HG02763 (cell line): ENCODE measurements around the gene ROBO3.

Experiments used
- ATAC-seq: cut with Tn5 transposase; IDR thresholded peaks from one replicate; pipeline ENCODE4 v1.9.1; 2021; ENCODE audit warnings: mild to moderate bottlenecking, moderate library complexity; ENCODE audit not compliant: unreplicated experiment

ROBO3 gene

DNA sequence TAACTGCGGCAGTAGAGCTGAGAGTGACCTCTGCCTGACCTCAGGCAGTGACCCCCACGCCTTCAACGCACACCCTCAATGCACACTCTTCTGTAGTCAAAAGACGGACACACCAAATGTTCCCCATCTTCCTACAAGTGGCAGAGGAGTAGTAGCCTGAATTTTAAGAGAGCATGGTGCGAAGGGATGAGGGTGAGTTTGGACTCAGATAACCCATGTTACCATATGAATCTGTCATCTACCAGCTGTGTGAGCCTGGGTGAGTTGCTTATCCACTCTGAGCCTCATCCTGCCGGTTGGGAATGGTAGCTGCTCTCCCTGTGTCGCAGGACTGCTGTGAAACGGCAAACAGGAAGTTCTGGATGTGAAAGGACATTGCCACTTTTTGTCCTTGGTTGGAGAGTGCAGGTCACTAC is 20.6 kb upstream of the ROBO3 start:
- no peak for ATAC-seq

DNA sequence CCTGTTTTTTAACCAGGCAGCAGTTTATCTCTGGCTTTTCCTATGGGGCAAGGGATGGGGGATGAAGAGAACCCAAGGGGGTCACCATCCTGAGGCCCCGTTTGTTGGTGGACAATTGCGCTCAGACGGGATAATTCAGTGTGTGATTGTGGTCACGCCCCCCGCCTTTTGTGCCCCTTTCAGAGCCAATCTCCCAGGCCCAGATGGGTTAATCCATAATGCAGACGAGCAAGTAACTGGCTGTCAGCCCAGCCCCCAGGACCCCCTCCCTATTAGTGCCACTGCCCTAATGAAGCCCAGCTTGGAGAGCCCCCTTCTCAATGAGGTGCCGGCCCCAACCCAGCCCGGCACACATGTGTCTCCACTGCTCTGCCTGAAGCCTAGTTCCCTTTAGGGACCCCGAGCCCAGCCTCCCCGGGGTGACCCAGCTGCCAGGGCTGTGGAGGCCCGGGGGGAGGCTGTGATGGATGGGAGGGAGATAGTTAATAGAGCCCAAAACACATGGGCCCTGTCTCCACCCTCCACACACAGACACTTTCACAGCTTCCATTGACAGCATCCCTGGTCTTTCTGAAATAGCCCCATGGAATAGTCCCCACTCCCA is 19.1 kb upstream of the ROBO3 start:
- no peak for ATAC-seq

DNA sequence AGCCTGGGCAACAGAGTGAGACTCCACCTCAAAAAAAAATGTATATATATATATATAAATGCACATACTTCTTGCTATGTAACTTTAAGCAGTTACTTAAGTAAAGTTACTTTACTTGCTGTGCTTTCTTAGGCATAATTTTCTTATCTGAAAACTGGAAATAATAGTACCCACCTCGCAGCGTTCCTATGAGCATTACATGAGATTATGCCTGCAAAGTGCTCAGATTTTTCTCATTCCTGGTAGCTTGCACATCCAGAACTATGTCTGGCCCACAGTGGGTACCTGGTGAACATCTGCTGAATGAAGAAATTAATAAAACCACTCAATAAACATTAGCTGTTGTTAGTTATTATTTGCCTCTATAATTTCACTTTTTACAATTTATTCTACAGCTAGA is 6.1 kb upstream of the ROBO3 start:
- no peak for ATAC-seq

DNA sequence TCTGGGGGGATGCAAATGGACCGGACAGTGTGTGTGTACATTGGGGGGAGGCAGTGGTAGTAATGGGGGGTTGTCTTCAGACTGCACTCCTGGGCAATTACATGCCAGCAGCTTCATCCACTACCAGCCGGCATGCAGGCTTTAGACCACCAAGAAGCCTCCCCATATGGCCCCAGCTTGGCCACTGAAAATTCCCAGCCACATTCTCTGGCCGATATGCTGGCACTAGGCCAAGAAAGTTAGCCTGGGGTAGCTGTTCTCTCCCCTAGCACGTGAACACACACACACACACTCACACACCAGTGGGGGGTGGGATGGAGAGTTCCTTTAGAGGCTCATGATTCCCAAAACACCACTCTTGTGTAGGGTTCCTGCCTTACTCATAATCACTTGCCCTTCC is 3.6 kb upstream of the ROBO3 start:
- no peak for ATAC-seq

DNA sequence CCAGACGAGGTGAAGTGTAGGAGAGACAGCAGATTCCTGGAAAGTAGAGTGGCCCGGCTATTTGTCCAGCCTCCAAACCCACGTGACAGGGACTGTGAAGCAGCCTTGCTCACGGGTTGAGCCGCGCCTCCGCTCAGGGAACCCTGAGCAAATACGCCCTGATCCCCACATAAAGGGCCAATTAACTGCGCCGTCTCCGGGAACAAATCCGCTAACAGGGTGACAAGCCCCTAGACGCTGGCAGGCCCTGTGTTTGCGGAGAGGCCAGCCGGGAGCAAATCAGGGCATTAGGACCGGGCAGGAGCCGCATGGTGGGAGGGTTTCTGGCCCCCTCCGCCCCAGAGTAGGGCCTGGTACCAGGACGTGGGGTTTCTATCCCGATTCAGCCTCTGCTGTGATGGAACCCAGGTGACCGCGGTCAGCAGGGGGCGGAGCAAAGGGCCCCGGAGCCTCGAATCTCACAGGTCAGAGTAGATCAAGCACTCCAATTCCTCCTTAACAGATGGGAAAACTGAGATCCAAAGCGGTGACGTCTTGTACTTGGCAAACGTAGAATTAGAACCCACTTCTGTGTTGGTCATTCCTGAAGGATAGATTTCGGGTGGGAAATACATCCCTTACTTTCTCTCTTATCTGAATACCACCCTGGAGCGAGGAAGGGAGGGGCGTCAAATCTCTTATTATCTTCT is 2.0 kb upstream of the ROBO3 start:
- no peak for ATAC-seq

DNA sequence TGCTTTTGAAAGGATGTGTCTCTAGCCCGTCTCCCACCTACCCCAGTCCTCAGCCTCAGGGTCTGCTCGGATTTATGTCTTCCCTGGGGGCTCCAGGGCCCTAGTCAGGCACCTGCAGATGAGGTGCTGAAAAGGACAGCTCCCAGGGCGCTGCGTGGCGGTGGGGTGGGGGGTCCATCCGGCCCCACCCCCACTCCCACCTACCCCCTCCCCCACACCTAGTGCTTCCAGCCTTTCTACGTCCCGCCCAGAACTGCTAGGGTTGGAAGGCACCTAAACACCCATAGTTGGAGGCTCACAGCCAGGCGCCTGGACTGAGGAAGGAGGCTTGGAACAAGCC is 1.4 kb upstream of the ROBO3 start:
- ATAC-seq: no peak

DNA sequence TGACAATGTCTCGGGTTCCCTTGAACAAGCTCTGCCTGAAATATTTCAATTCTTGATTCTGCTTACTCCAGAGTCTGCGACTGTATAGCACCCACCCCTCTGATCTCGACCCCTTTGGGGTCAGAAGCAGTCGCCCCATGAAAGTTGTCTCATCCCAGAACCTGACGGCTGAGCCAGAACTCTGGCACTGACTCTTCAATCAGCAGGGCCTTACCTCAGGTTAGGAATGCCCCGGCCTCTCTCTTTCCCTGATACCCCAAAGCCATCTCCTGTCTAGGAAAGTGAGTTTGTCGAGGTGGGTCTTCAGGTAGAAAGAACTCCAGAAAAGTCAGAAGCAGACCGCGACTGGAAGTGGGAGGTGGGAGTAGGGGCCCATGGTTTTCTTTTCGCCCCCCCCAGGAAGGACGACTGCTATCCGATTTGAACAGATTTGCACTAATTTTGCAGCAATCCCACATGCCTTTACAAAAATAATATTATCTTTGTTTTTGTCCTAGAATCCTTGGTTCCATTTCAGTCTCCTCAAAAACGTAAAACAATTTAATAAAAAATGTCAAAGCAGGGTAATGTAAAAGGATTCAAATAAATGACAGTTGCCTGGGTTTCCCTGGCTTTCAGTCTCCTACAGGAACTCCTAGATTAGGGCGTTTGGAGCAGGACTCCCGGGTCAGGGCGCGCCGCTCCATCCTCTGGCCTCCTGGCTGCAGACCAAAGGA is 898 bp upstream of the ROBO3 start:
- ATAC-seq: no peak

DNA sequence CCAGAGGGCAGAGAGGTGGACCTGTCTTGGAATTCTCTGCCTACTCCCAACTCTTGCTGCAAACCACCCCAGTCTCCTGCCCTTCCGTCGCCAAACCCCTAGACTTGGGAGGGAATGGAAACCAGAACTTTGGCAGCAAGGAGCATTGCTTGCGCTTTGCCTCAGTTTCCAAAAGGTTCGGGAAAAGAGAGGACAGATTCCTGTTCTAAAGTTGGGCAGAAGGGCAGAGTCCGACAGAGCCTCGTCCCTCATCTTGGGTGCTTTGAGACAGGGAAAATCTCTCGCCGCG is 396 bp upstream of the ROBO3 start:
- no peak for ATAC-seq

DNA sequence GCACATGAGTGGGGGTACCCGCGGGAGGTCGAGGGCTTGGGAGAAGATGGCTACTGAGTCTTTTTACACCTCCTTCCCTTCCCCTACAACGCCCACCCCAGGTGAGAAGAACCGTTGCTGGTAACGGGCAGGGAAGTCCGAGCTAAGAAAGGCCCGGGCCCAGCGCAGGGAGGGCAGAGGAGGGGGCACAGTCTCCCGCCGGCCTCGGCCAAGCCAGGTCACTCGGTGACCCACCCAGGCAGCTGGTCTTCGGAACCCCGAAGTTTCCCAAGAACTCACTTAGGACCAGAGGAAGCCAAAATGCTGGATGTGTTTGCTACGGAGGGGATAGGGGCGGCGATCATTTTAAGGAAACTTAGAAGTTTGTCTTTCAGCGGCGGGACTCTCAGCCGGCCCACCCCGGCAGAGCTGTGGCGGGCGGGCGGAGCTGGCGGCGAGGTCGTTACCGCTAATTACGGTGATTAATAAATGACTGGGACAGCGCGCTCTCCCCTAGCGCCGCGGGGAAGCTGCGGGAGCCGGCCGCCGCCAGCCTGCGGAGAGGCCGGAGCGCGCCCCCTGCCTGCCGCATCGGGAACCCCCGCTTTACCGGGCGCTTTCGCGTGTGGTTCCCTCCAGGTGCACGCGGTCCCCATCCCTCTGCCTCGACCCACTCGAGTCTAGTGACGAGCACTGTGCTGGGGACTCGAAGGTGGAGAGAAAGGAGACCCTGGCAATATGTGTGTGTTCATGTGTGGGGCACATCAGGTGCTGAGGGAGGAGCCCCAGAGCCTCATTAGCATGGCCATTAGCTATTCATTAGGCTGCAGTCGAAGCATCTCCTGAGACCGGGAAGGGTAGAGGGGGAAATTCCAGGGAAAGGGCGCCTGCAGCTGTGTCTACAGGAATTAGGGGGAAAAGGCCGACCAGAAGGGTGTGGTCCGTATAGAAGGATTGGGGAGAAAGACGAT is 945 bp downstream of the ROBO3 start:
- no peak for ATAC-seq

DNA sequence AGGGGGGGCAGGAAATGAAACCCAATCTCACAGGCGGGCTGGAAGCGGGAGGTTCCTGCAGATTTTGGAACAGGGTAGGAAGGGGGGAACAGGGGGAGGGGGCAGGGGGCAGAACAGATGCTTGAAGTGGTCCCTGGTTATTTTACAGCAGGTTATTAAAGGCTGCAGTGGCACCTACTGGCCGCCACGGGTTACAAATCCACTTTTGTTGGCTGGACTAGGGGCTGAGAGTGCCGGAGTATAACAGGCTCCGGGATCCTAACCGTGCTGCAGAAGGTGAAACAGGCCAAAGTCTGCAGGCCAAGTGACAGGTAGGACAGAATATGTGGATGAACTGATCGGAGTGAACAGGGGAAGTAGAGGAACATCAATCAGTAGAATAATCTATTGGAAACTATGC is 2.5 kb downstream of the ROBO3 start:
- no peak for ATAC-seq

DNA sequence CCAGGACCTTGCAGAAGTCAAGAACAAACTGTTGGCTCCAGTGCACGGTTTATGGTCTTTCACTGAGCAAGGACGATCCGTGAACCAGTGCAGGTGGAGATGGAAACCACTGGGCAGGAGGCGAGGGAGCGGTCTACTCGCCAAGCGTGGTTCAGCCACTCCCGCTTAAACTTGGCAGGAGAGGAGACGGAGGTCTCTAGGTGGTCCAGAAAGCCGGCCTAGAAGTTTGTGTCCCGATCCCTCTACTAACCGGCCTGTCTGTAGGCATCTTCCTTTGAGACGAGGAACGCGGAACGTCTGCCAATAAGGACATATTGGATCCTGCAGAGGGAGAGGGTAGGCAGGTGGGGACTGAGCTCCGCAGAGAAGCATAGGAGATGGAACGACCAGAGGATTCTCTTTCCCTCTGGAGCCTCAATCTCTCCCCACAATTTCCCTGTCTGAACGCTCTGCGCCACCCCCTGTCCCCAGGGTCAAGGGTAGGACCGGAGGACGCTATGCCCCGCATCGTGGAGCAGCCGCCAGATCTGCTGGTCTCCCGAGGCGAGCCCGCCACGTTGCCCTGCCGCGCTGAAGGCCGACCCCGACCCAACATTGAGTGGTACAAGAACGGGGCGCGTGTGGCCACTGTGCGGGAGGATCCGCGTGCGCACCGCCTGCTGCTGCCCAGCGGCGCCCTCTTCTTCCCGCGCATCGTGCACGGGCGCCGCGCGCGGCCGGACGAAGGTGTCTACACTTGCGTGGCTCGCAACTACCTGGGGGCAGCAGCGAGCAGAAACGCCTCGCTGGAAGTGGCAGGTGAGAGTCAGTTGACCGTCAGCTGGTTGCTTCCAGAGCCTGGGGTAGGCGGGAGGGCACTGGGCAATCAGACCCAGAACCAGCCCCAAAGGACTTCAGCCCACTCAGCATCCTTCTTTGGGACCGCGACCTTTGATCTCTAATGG is 3.4 kb downstream of the ROBO3 start:
- no peak for ATAC-seq

DNA sequence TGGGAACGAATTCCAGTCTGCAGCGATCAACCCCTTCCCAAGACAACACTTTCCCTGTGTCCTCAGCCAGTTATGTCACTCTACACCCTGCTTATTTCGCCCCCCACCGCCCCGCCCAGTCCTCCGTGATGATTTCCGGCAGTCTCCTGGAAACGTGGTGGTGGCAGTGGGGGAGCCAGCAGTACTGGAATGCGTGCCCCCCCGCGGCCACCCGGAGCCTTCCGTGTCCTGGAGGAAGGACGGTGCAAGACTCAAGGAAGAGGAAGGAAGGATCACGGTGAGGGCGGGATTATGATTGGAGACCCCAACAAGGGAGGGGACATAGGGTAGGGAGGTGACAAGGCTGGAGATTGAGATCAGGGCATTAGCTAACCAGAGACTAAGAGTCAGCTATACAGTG is 4.1 kb downstream of the ROBO3 start:
- ATAC-seq: no peak

DNA sequence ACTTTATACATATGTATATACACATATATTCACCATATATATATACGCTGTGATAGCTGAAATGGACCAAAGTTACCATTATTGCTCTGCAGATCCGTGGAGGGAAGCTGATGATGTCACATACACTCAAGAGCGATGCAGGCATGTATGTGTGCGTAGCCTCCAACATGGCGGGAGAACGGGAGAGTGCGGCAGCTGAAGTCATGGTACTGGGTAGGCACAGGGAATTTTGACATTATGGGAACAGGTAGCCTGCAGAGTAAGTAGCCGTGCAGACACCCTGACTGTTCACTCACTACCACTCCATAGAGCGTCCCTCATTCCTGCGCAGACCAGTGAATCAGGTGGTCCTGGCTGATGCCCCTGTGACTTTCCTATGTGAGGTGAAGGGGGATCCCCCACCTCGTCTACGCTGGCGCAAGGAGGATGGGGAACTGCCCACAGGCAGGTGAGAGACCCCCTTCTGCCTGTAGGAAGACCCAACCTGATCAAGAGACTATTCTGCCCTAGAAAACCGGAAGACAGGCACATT is 4.7 kb downstream of the ROBO3 start:
- ATAC-seq: no peak

DNA sequence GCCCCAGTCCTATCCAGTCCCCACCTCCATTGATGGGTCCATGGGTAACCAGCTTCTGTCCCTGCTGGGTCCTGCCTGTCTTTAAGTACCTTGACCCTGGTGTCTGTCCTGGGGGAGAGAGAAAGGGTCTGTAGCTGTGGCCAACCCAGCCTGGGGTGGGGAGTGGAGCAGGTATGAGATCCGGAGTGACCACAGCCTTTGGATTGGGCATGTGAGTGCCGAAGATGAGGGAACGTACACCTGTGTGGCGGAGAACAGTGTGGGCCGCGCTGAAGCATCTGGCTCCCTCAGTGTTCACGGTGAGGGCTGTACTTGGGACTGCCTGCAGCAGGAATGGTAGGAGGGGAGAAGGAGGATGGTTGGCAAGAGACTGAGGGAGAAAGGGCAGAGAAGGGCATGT is 5.2 kb downstream of the ROBO3 start:
- no peak for ATAC-seq

DNA sequence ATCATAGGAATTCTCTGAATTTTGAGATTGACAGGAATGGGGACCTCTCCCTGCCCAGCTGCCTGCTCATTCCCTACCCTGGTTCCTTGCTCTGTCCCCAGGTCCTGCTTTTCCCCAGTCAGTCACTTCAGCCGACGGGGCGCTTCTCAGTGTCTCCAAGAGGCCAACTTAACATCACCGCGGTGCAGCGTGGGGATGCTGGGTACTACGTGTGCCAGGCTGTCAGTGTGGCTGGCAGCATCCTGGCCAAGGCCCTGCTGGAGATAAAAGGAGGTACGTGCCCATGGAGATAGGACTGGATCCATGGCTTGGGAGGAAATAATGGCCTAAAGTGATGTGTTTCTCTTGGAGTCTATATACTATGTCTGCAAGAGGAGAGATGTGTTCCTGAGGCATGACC is 7.0 kb downstream of the ROBO3 start:
- ATAC-seq: no peak

DNA sequence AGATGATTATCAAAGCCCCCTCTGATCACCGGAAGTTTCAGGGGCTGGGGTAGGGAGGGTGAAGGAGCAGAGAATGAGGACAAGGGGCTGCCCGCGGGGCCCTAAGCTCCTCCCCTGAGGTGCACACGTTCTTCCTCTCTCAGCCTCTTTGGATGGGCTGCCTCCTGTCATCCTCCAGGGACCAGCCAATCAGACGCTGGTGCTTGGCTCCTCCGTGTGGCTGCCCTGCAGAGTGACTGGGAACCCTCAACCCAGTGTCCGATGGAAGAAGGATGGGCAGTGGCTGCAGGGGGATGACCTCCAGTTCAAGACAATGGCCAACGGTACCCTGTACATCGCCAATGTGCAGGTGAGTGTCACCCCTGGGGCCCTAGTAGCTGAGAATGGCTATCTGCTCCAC is 7.5 kb downstream of the ROBO3 start:
- no peak for ATAC-seq

DNA sequence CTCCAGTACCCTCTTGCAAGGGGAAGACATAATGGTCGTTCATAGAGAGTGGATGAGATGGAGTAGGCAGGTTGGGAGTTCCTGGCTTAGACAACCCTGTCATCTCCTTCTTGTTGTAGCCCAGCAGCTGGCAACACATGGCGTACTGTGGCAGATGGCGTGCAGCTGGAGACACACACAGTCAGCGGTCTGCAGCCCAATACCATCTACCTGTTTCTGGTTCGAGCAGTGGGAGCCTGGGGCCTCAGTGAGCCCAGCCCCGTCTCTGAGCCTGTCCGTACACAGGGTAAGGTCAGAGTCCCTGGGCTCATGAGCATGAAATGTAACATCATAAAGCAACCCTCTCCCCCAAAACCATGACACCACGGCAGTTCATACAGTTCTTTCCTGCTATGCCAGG is 8.7 kb downstream of the ROBO3 start:
- no peak for ATAC-seq

DNA sequence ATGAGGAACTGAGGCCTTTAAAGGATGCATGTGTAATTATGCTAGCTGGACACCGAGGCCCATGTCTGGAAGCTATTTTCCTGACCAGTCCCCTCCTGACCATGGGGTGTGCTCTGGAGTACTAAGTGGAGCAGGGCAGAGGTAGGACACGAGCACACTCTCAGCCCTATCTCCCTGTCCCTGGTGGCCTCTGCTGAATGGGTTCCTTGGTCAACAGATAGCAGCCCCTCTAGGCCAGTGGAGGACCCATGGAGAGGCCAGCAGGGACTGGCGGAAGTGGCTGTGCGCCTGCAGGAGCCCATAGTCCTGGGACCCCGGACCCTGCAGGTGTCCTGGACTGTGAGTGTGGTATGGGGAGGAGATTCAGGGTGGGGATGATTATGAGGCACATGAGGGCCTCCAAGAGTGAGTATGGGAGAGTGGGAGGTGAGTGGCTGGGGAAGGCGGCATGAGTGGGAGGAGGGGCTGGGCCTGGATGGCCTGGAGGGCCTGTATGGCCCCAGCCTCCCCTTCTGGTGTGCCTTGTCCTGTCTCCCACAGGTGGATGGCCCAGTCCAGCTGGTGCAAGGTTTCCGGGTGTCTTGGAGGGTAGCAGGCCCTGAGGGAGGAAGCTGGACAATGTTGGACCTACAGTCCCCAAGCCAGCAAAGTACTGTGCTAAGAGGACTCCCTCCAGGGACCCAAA is 9.5 kb downstream of the ROBO3 start:
- ATAC-seq: no peak

DNA sequence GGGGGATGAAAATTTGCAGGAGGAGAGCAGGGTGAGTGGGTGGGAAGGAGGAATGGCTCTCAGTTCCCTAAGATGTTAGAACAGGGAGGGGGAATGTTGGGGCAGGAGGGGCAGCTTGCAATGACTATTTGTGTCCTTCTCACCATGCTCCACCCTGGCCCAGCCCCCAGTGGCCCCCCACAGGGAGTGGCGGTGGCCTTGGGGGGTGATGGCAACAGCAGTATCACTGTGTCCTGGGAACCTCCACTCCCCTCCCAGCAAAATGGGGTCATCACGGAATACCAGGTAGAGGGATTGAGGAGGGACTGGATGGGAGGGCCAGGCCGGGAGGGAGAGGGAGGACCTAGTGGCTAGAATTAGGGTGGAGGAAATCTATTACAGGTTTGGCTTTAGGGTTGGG is 10.2 kb downstream of the ROBO3 start:
- no peak for ATAC-seq
